ENCODE measurements around the gene TIMM29.

GRCh38 chr19:10894911-10895213 lies 33.7 kb upstream of the TIMM29 start:
- no peak for TF ChIP-seq EZH2 (IDR thresholded peaks at IDR 0.05; ENCODE audit: insufficient read depth, poor library complexity, severe bottlenecking)
- TF ChIP-seq EZH2phosphoT487 (IDR thresholded peaks at IDR 0.05; ENCODE audit: insufficient read depth, low read depth), result no peak

Measured in GM23248 (cell line).